Measurements from ENCODE around the gene BMPR1B.

The BMPR1B gene

GRCh38 chr4:95198961-95199360, 441.2 kb downstream of the BMPR1B start:
- Histone ChIP-seq H3K4me1 (ENCODE audit: low read depth, poor library complexity, severe bottlenecking) (no peaks in the 10 kb centered on the region), H3K4me2 (no peak overlapping the region), H3K27me3 (ENCODE audit: insufficient read depth, low read depth) (no peaks in the 10 kb centered on the region), H3K9ac (no peak overlapping the region), H3K36me3 (ENCODE audit: insufficient read depth) (no peaks in the 10 kb centered on the region), H2AFZ (ENCODE audit: low read depth) (no peak overlapping the region), H4K20me1 (ENCODE audit: insufficient read depth) (no peaks in the 10 kb centered on the region), H3K27ac (no peak overlapping the region), H3K79me2 (ENCODE audit: insufficient read depth, low read depth) (no peaks in the 10 kb centered on the region), H3K4me3 (IDR thresholded peaks at IDR 0.05; ENCODE audit: insufficient read depth, low read depth, low read length) (no peak overlapping the region)
- TF ChIP-seq CTCF (conservative IDR thresholded peaks at IDR 0.05; ENCODE audit: low read depth, low read length): no peak

- Histone ChIP-seq H4K20me1 (ENCODE audit: insufficient read depth) (no peaks in the 10 kb centered on the region), H3K4me2 (no peak overlapping the region), H3K27me3 (ENCODE audit: insufficient read depth, low read depth) (no peaks in the 10 kb centered on the region), H2AFZ (ENCODE audit: low read depth) (no peak overlapping the region), H3K79me2 (ENCODE audit: insufficient read depth, low read depth) (no peaks in the 10 kb centered on the region), H3K4me1 (ENCODE audit: low read depth, poor library complexity, severe bottlenecking) (no peaks in the 10 kb centered on the region), H3K36me3 (ENCODE audit: insufficient read depth) (no peaks in the 10 kb centered on the region), H3K4me3 (IDR thresholded peaks at IDR 0.05; ENCODE audit: insufficient read depth, low read depth, low read length) (no peak overlapping the region), H3K9ac (no peak overlapping the region), H3K27ac (no peak overlapping the region)
- no peak for TF ChIP-seq CTCF (conservative IDR thresholded peaks at IDR 0.05; ENCODE audit: low read depth, low read length)
These were observed 446.6 kb downstream of the BMPR1B start for GRCh38 chr4:95204267-95204844.

DNA sequence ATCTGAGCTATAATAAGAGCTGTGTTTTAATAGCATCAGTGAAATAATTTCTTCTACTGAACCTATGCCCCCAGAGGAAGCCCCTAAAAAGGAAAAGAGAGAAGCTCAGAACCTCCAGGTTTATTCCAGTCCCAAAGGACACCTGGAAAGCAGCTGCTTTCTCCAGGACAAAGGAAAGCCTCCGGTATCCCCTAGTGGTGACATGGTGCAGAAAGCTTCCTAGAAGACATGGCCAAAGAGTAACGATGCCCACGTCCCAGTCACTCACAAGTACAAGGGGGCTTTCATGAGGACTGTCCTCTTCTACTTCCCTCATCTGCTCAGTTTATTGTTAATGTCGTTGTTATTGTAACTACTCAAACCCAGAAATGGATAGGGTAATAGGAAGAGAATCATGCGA, 447.1 kb downstream of the BMPR1B start:
- H3K4me2 ChIP-seq: no peak overlapping the region
- H3K27ac ChIP-seq: no peak overlapping the region
- no peaks in the 10 kb centered on the region for H3K4me1 ChIP-seq (ENCODE audit: low read depth, poor library complexity, severe bottlenecking)
- H3K4me3 ChIP-seq (IDR thresholded peaks at IDR 0.05; ENCODE audit: insufficient read depth, low read depth, low read length): no peak overlapping the region
- H3K36me3 ChIP-seq (ENCODE audit: insufficient read depth): no peaks in the 10 kb centered on the region
- no peaks in the 10 kb centered on the region for H3K27me3 ChIP-seq (ENCODE audit: insufficient read depth, low read depth)
- no peak overlapping the region for H3K9ac ChIP-seq
- no peaks in the 10 kb centered on the region for H4K20me1 ChIP-seq (ENCODE audit: insufficient read depth)
- no peaks in the 10 kb centered on the region for H3K79me2 ChIP-seq (ENCODE audit: insufficient read depth, low read depth)
- no peak overlapping the region for H2AFZ ChIP-seq (ENCODE audit: low read depth)
- TF ChIP-seq CTCF (conservative IDR thresholded peaks at IDR 0.05; ENCODE audit: low read depth, low read length): 0 out of 2 replicates have a peak, but pooled peaks have one; percentile 25

Measured in KMS-11 (cell line).